ENCODE results near the gene DPEP3. TPM values are rescaled to one million over a fixed set of nuclear protein-coding genes. Genes with fewer than 3 reads are reported as not detected.

DPEP3 gene
- total RNA-seq, 1 donor from 2014 or later, result not detected

- no peaks in the 10 kb centered on the region for H3K27me3 Mint-ChIP-seq (ENCODE audit: low read depth)
- no peak for DNase-seq (ENCODE audit: low spot score in 2 of 2, unreplicated experiment in 2 of 2)
- peaks cover 8% of the 10 kb centered on the region for H3K36me3 Mint-ChIP-seq
- no peaks in the 10 kb centered on the region for H3K9me3 Mint-ChIP-seq
- H3K27ac Mint-ChIP-seq, result no peak overlapping the region
- H3K4me1 Mint-ChIP-seq, result no peaks in the 10 kb centered on the region
- TF ChIP-seq, protein P1, sequence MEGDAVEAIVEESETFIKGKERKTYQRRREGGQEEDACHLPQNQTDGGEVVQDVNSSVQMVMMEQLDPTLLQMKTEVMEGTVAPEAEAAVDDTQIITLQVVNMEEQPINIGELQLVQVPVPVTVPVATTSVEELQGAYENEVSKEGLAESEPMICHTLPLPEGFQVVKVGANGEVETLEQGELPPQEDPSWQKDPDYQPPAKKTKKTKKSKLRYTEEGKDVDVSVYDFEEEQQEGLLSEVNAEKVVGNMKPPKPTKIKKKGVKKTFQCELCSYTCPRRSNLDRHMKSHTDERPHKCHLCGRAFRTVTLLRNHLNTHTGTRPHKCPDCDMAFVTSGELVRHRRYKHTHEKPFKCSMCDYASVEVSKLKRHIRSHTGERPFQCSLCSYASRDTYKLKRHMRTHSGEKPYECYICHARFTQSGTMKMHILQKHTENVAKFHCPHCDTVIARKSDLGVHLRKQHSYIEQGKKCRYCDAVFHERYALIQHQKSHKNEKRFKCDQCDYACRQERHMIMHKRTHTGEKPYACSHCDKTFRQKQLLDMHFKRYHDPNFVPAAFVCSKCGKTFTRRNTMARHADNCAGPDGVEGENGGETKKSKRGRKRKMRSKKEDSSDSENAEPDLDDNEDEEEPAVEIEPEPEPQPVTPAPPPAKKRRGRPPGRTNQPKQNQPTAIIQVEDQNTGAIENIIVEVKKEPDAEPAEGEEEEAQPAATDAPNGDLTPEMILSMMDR (IDR thresholded peaks at IDR 0.05; ENCODE audit: unreplicated experiment), result no peak
- no peak overlapping the region for H3K4me3 Mint-ChIP-seq
Measured at GRCh38 chr16:67943256-67943618, 37.1 kb downstream of the DPEP3 start.

- Mint-ChIP-seq H3K27me3 (ENCODE audit: low read depth) (no peaks in the 10 kb centered on the region), H3K4me3 (no peak overlapping the region), H3K27ac (no peak overlapping the region), H3K9me3 (no peaks in the 10 kb centered on the region), H3K36me3 (peaks cover 6% of the 10 kb centered on the region), H3K4me1 (no peaks in the 10 kb centered on the region)
- no peak for DNase-seq (ENCODE audit: low spot score in 2 of 2, unreplicated experiment in 2 of 2)
- TF ChIP-seq, protein P1 (IDR thresholded peaks at IDR 0.05; ENCODE audit: unreplicated experiment), result no peak
Measured at GRCh38 chr16:67942510-67943255, 37.6 kb downstream of the DPEP3 start.

DNA sequence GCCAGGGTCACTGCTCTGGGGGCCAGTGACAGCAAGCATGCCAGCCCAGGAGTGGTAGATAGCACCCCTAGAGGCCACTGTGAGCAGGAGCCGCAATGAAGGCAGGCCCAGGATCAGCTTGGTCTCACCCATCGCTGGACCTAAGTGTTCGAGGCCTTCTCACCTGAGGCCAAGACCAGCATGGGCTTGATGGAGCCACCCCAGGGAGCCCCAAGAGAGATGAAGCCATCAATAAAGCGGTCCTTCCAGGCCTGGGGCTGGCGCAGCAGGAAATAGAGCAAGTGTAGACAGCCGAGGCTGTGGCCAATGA, 38.1 kb downstream of the DPEP3 start:
- H3K27me3 Mint-ChIP-seq (ENCODE audit: low read depth), result no peaks in the 10 kb centered on the region
- H3K27ac Mint-ChIP-seq, result no peak overlapping the region
- H3K9me3 Mint-ChIP-seq, result no peaks in the 10 kb centered on the region
- no peak for DNase-seq (ENCODE audit: low spot score in 2 of 2, unreplicated experiment in 2 of 2)
- TF ChIP-seq, protein P1 (IDR thresholded peaks at IDR 0.05; ENCODE audit: unreplicated experiment), result no peak
- peaks cover 4% of the 10 kb centered on the region for H3K4me1 Mint-ChIP-seq
- peaks cover 6% of the 10 kb centered on the region for H3K36me3 Mint-ChIP-seq
- no peak overlapping the region for H3K4me3 Mint-ChIP-seq

GRCh38 chr16:67941469-67942199, 38.7 kb downstream of the DPEP3 start:
- peaks cover 6% of the 10 kb centered on the region for H3K36me3 Mint-ChIP-seq
- no peak for DNase-seq (ENCODE audit: low spot score in 2 of 2, unreplicated experiment in 2 of 2)
- peaks cover 8% of the 10 kb centered on the region for H3K4me1 Mint-ChIP-seq
- no peaks in the 10 kb centered on the region for H3K9me3 Mint-ChIP-seq
- H3K4me3 Mint-ChIP-seq, result no peak overlapping the region
- TF ChIP-seq, protein P1 (IDR thresholded peaks at IDR 0.05; ENCODE audit: unreplicated experiment), result no peak
- H3K27ac Mint-ChIP-seq, result peak overlapping the region; percentile 12
- H3K27me3 Mint-ChIP-seq (ENCODE audit: low read depth), result no peaks in the 10 kb centered on the region

GRCh38 chr16:67940446-67941089, 39.7 kb downstream of the DPEP3 start:
- H3K36me3 Mint-ChIP-seq, result peaks cover 2% of the 10 kb centered on the region
- no peaks in the 10 kb centered on the region for H3K27me3 Mint-ChIP-seq (ENCODE audit: low read depth)
- H3K27ac Mint-ChIP-seq, result no peak overlapping the region
- no peaks in the 10 kb centered on the region for H3K9me3 Mint-ChIP-seq
- TF ChIP-seq, protein P1 (IDR thresholded peaks at IDR 0.05; ENCODE audit: unreplicated experiment), result no peak
- no peak for DNase-seq (ENCODE audit: low spot score in 2 of 2, unreplicated experiment in 2 of 2)
- peaks cover 10% of the 10 kb centered on the region for H3K4me1 Mint-ChIP-seq
- no peak overlapping the region for H3K4me3 Mint-ChIP-seq
